ENCODE results near the gene GPC3. TPM values are rescaled to one million over a fixed set of nuclear protein-coding genes. Genes with fewer than 3 reads are reported as not detected.

GPC3 gene
- total RNA-seq, 2 donors from 2014 or later, result 16.9 to 22.7 TPM

GRCh38 chrX:133706890-133707289 is 278.5 kb downstream of the GPC3 start:
- no peaks in the 10 kb centered on the region for H3K36me3 ChIP-seq (replicated peaks in 1 of 2; ENCODE audit: insufficient read depth in 1 of 2, low read depth in 2 of 2)
- intact Hi-C loops (cut with DNase I), result no loop called here
- ATAC-seq (no peak), DNase-seq (no peak)
- 100% methylated on average over 1 of the region's 1 CpG for WGBS, 2 donors
- H3K4me3 ChIP-seq, result no peak overlapping the region
- H3K27ac ChIP-seq, result no peak overlapping the region
- no peaks in the 10 kb centered on the region for H3K27me3 ChIP-seq
- H3K9me3 ChIP-seq, result no peaks in the 10 kb centered on the region
- peaks cover 5% of the 10 kb centered on the region for H3K4me1 ChIP-seq
- TF ChIP-seq POLR2A (IDR thresholded peaks at IDR 0.05), result no peak
- TF ChIP-seq CTCF (IDR thresholded peaks at IDR 0.05), result no peak

GRCh38 chrX:133702230-133702629 is 283.2 kb downstream of the GPC3 start:
- DNase-seq (no peak), ATAC-seq (no peak)
- Histone ChIP-seq H3K36me3 (replicated peaks in 1 of 2; ENCODE audit: insufficient read depth in 1 of 2, low read depth in 2 of 2) (no peaks in the 10 kb centered on the region), H3K27me3 (no peaks in the 10 kb centered on the region), H3K4me3 (no peak overlapping the region), H3K27ac (no peak overlapping the region), H3K4me1 (peaks cover 5% of the 10 kb centered on the region), H3K9me3 (no peaks in the 10 kb centered on the region)
- no peak for TF ChIP-seq POLR2A (IDR thresholded peaks at IDR 0.05)
- no peak for TF ChIP-seq CTCF (IDR thresholded peaks at IDR 0.05)
- intact Hi-C loops (cut with DNase I), result no loop called here

GRCh38 chrX:133699023-133699728 is 286.2 kb downstream of the GPC3 start:
- peaks cover 5% of the 10 kb centered on the region for H3K4me1 ChIP-seq
- intact Hi-C loops (cut with DNase I), result no loop called here
- no peak overlapping the region for H3K4me3 ChIP-seq
- no peaks in the 10 kb centered on the region for H3K36me3 ChIP-seq (replicated peaks in 1 of 2; ENCODE audit: insufficient read depth in 1 of 2, low read depth in 2 of 2)
- no peaks in the 10 kb centered on the region for H3K27me3 ChIP-seq
- TF ChIP-seq POLR2A (IDR thresholded peaks at IDR 0.05) (no peak), CTCF (IDR thresholded peaks at IDR 0.05) (no peak)
- ATAC-seq (no peak), DNase-seq (peak in 1 of 4 donors; percentile 8)
- no peak overlapping the region for H3K27ac ChIP-seq
- 72 to 80% methylated on average over 7 of the region's 7 CpGs for WGBS, 2 donors
- H3K9me3 ChIP-seq, result no peaks in the 10 kb centered on the region

- TF ChIP-seq CTCF (IDR thresholded peaks at IDR 0.05) (no peak), POLR2A (IDR thresholded peaks at IDR 0.05) (no peak)
- WGBS, 2 donors, result 64 to 74% methylated on average over 2 of the region's 2 CpGs
These were observed 287.1 kb downstream of the GPC3 start for GRCh38 chrX:133698298-133698697.

GRCh38 chrX:133697656-133698055 is 287.7 kb downstream of the GPC3 start:
- Histone ChIP-seq H3K27me3 (no peaks in the 10 kb centered on the region), H3K9me3 (no peaks in the 10 kb centered on the region), H3K36me3 (replicated peaks in 1 of 2; ENCODE audit: insufficient read depth in 1 of 2, low read depth in 2 of 2) (no peaks in the 10 kb centered on the region), H3K27ac (no peak overlapping the region), H3K4me3 (no peak overlapping the region), H3K4me1 (peaks cover 5% of the 10 kb centered on the region)
- WGBS, 2 donors, result 44 to 65% methylated on average over 3 of the region's 3 CpGs
- DNase-seq (no peak), ATAC-seq (no peak)
- TF ChIP-seq CTCF (IDR thresholded peaks at IDR 0.05) (no peak), POLR2A (IDR thresholded peaks at IDR 0.05) (no peak)
- intact Hi-C loops (cut with DNase I), result no loop called here

More at GRCh38 chrX:133698298-133698697, 287.1 kb downstream of the GPC3 start:
- Histone ChIP-seq H3K27me3 (no peaks in the 10 kb centered on the region), H3K9me3 (no peaks in the 10 kb centered on the region), H3K4me1 (peaks cover 5% of the 10 kb centered on the region), H3K36me3 (replicated peaks in 1 of 2; ENCODE audit: insufficient read depth in 1 of 2, low read depth in 2 of 2) (no peaks in the 10 kb centered on the region), H3K27ac (no peak overlapping the region), H3K4me3 (no peak overlapping the region)
- no peak for DNase-seq
- intact Hi-C loops (cut with DNase I), result no loop called here
- no peak for ATAC-seq
